BLaER1 (cell line): Measurements from ENCODE around the gene PDE4B.

Experiments used
- H3K27ac ChIP-seq: shearing (Covaris generic); formaldehyde crosslinking; 2 replicates; pipeline ENCODE4 v1.8.1; 2022
- H3K27me3 ChIP-seq: shearing (Covaris generic); formaldehyde crosslinking; 2 replicates; pipeline ENCODE4 v1.8.1; 2022
- H3K36me3 ChIP-seq: shearing (Covaris generic); formaldehyde crosslinking; 2 replicates; pipeline ENCODE4 v1.8.1; 2022
- H3K4me1 ChIP-seq: shearing (Covaris generic); formaldehyde crosslinking; 2 replicates; pipeline ENCODE4 v1.8.1; 2022
- H3K4me2 ChIP-seq: shearing (Covaris generic); formaldehyde crosslinking; 2 replicates; pipeline ENCODE4 v1.8.1; 2022
- H3K4me3 ChIP-seq: shearing (Covaris generic); formaldehyde crosslinking; 2 replicates; pipeline ENCODE4 v1.8.1; 2022
- H3K9ac ChIP-seq: shearing (Covaris generic); formaldehyde crosslinking; 2 replicates; pipeline ENCODE4 v1.8.1; 2022
- H3K9me3 ChIP-seq: shearing (Covaris generic); formaldehyde crosslinking; 2 replicates; pipeline ENCODE4 v1.8.1; 2022
- H4K20me1 ChIP-seq: shearing (Covaris generic); formaldehyde crosslinking; 2 replicates; pipeline ENCODE4 v1.8.1; 2022
- Cebpa-rat ChIP-seq: shearing (Covaris generic); IDR thresholded peaks from 2 replicates; pipeline ENCODE4 v1.8.1; 2022

The PDE4B gene

GRCh38 chr1:66159800-66160199 lies 367.1 kb downstream of the PDE4B start:
- no peak overlapping the region for H3K4me3 ChIP-seq

GRCh38 chr1:66160719-66161118 lies 368.0 kb downstream of the PDE4B start:
- H4K20me1 ChIP-seq = no peaks in the 10 kb centered on the region
- no peaks in the 10 kb centered on the region for H3K9me3 ChIP-seq
- H3K27me3 ChIP-seq = no peaks in the 10 kb centered on the region
- no peak overlapping the region for H3K27ac ChIP-seq
- H3K4me2 ChIP-seq = no peak overlapping the region
- H3K4me3 ChIP-seq = no peak overlapping the region
- no peak for TF ChIP-seq Cebpa-rat
- no peak overlapping the region for H3K9ac ChIP-seq
- H3K4me1 ChIP-seq = no peaks in the 10 kb centered on the region
- no peaks in the 10 kb centered on the region for H3K36me3 ChIP-seq

More at GRCh38 chr1:66159800-66160199, 367.1 kb downstream of the PDE4B start:
- H3K4me2 ChIP-seq = no peak overlapping the region
- no peak for TF ChIP-seq Cebpa-rat
- H3K4me1 ChIP-seq = no peaks in the 10 kb centered on the region
- H3K9me3 ChIP-seq = no peaks in the 10 kb centered on the region
- no peaks in the 10 kb centered on the region for H3K27me3 ChIP-seq
- H3K36me3 ChIP-seq = no peaks in the 10 kb centered on the region
- no peak overlapping the region for H3K9ac ChIP-seq
- H3K27ac ChIP-seq = no peak overlapping the region
- H4K20me1 ChIP-seq = no peaks in the 10 kb centered on the region

GRCh38 chr1:66166753-66167152 lies 374.1 kb downstream of the PDE4B start:
- Histone ChIP-seq H3K4me3 (no peak overlapping the region), H3K4me2 (no peak overlapping the region), H3K36me3 (no peaks in the 10 kb centered on the region), H3K9me3 (no peaks in the 10 kb centered on the region), H3K9ac (no peak overlapping the region), H4K20me1 (no peaks in the 10 kb centered on the region), H3K4me1 (no peaks in the 10 kb centered on the region), H3K27me3 (no peaks in the 10 kb centered on the region), H3K27ac (no peak overlapping the region)
- TF ChIP-seq Cebpa-rat = no peak

- no peak for TF ChIP-seq Cebpa-rat
Measured at GRCh38 chr1:66167267-66167666, 374.6 kb downstream of the PDE4B start.

GRCh38 chr1:66168467-66168887 lies 375.8 kb downstream of the PDE4B start:
- Histone ChIP-seq H4K20me1 (no peaks in the 10 kb centered on the region), H3K9ac (no peak overlapping the region), H3K27ac (no peak overlapping the region), H3K36me3 (no peaks in the 10 kb centered on the region), H3K9me3 (no peaks in the 10 kb centered on the region), H3K4me1 (no peaks in the 10 kb centered on the region), H3K27me3 (no peaks in the 10 kb centered on the region), H3K4me3 (no peak overlapping the region), H3K4me2 (no peak overlapping the region)
- no peak for TF ChIP-seq Cebpa-rat

More at GRCh38 chr1:66167267-66167666, 374.6 kb downstream of the PDE4B start:
- H4K20me1 ChIP-seq = no peaks in the 10 kb centered on the region
- H3K36me3 ChIP-seq = no peaks in the 10 kb centered on the region
- H3K4me2 ChIP-seq = no peak overlapping the region
- no peaks in the 10 kb centered on the region for H3K27me3 ChIP-seq
- H3K9me3 ChIP-seq = no peaks in the 10 kb centered on the region
- no peak overlapping the region for H3K27ac ChIP-seq
- H3K4me1 ChIP-seq = no peaks in the 10 kb centered on the region
- no peak overlapping the region for H3K9ac ChIP-seq
- H3K4me3 ChIP-seq = no peak overlapping the region

GRCh38 chr1:66168948-66169671 lies 376.4 kb downstream of the PDE4B start:
- H3K36me3 ChIP-seq = no peaks in the 10 kb centered on the region
- H3K27me3 ChIP-seq = no peaks in the 10 kb centered on the region
- no peaks in the 10 kb centered on the region for H3K9me3 ChIP-seq
- H4K20me1 ChIP-seq = no peaks in the 10 kb centered on the region
- TF ChIP-seq Cebpa-rat = no peak
- H3K4me3 ChIP-seq = no peak overlapping the region
- H3K4me2 ChIP-seq = no peak overlapping the region
- no peak overlapping the region for H3K9ac ChIP-seq
- H3K27ac ChIP-seq = no peak overlapping the region
- no peaks in the 10 kb centered on the region for H3K4me1 ChIP-seq

GRCh38 chr1:66172272-66172671 lies 379.6 kb downstream of the PDE4B start:
- Histone ChIP-seq H3K4me3 (no peak overlapping the region), H3K27me3 (no peaks in the 10 kb centered on the region), H4K20me1 (no peaks in the 10 kb centered on the region), H3K36me3 (no peaks in the 10 kb centered on the region), H3K9ac (no peak overlapping the region), H3K4me2 (no peak overlapping the region), H3K4me1 (no peaks in the 10 kb centered on the region), H3K27ac (no peak overlapping the region), H3K9me3 (no peaks in the 10 kb centered on the region)
- no peak for TF ChIP-seq Cebpa-rat

- Histone ChIP-seq H3K27ac (no peak overlapping the region), H3K9me3 (no peaks in the 10 kb centered on the region), H3K4me3 (no peak overlapping the region), H3K27me3 (no peaks in the 10 kb centered on the region), H3K4me1 (no peaks in the 10 kb centered on the region), H3K9ac (no peak overlapping the region), H4K20me1 (no peaks in the 10 kb centered on the region), H3K4me2 (no peak overlapping the region), H3K36me3 (no peaks in the 10 kb centered on the region)
- TF ChIP-seq Cebpa-rat = no peak
Measured at GRCh38 chr1:66175098-66175497, 382.4 kb downstream of the PDE4B start.

- H4K20me1 ChIP-seq = no peaks in the 10 kb centered on the region
- H3K4me2 ChIP-seq = no peak overlapping the region
- H3K27me3 ChIP-seq = no peaks in the 10 kb centered on the region
- no peak overlapping the region for H3K4me3 ChIP-seq
- no peak for TF ChIP-seq Cebpa-rat
- H3K4me1 ChIP-seq = no peaks in the 10 kb centered on the region
- no peak overlapping the region for H3K27ac ChIP-seq
- H3K36me3 ChIP-seq = no peaks in the 10 kb centered on the region
- no peak overlapping the region for H3K9ac ChIP-seq
- no peaks in the 10 kb centered on the region for H3K9me3 ChIP-seq
Measured at GRCh38 chr1:66175581-66175980, 382.9 kb downstream of the PDE4B start.

- H3K36me3 ChIP-seq = no peaks in the 10 kb centered on the region
Measured at GRCh38 chr1:66176012-66176715, 383.5 kb downstream of the PDE4B start.

More at GRCh38 chr1:66176012-66176715, 383.5 kb downstream of the PDE4B start:
- Histone ChIP-seq H3K27ac (no peak overlapping the region), H3K4me3 (no peak overlapping the region), H4K20me1 (no peaks in the 10 kb centered on the region), H3K9me3 (no peaks in the 10 kb centered on the region), H3K27me3 (no peaks in the 10 kb centered on the region), H3K4me1 (no peaks in the 10 kb centered on the region), H3K4me2 (no peak overlapping the region), H3K9ac (no peak overlapping the region)
- no peak for TF ChIP-seq Cebpa-rat
